Endothelial cell of umbilical vein (primary cell): ENCODE results near the gene TLCD5. TPM values are rescaled to one million over a fixed set of nuclear protein-coding genes. Genes with fewer than 3 reads are reported as not detected.

ENCODE experiments used
- BruUV-seq: library from RNA; stranded (reverse); fragments of 400-500 nt; replicated peaks from 2 replicates; lab custom pipeline; 2021; lab: Mats Ljungman, UMichigan
- CTCF ChIA-PET: fragments of 300-600, 350-600 bp; sonication (Branson Sonifier 250); formaldehyde crosslinking; loops from one replicate; lab custom pipeline; 2021; ENCODE audit warnings: antibody characterized with exemption, inconsistent platforms; lab: Charles Lee
- POLR2A ChIA-PET: fragments of 300-600, 350-600 bp; sonication (Branson Sonifier 250); formaldehyde crosslinking; loops from one replicate; lab custom pipeline; 2021; ENCODE audit warnings: antibody characterized with exemption, inconsistent platforms; lab: Charles Lee
- DNase-seq: peaks from one replicate; pipeline ENCODE4 v3.0.0-alpha.2; 2011; ENCODE audit warnings: low read depth, low spot score
- FAIRE-seq: peaks from 2 replicates; lab custom pipeline; 2011; peaks lifted over from hg19 to GRCh38; lab: Jason Lieb, UNC
- H2AFZ ChIP-seq: 2 replicates; pipeline ENCODE4 v1.6.0; 2012; ENCODE audit warnings: low read depth, low read length, control low read depth, inconsistent platforms
- H3K27ac ChIP-seq: 2 replicates; pipeline ENCODE4 v1.5.1; 2011; ENCODE audit warnings: low read depth, mild to moderate bottlenecking, control low read depth, low read length, moderate library complexity; ENCODE audit not compliant: insufficient read depth
- H3K27me3 ChIP-seq, 2 experiments: 2 replicates each; pipeline versions ENCODE4 v1.6.0 to v1.6.1; 2011; ENCODE audit warnings: low read length in 2 of 2, mixed read lengths in 1 of 2; ENCODE audit not compliant: control insufficient read depth in 2 of 2, insufficient read depth in 2 of 2
- H3K36me3 ChIP-seq, 2 experiments: 2 replicates in 1 of 2; 3 replicates in 1 of 2; pipeline ENCODE4 v1.5.1; 2011; ENCODE audit warnings: low read length in 2 of 2, mild to moderate bottlenecking in 1 of 2, moderate library complexity in 1 of 2; ENCODE audit not compliant: control insufficient read depth in 2 of 2, insufficient read depth in 2 of 2; ENCODE audit errors: extremely low read depth in 1 of 2
- H3K4me1 ChIP-seq: 3 replicates; pipeline ENCODE4 v1.5.1; 2011; ENCODE audit warnings: mild to moderate bottlenecking, low read length; ENCODE audit not compliant: control insufficient read depth, insufficient read depth; ENCODE audit errors: extremely low read depth
- H3K4me2 ChIP-seq: 2 replicates; pipeline ENCODE4 v1.6.1; 2011; ENCODE audit warnings: low read length, control low read depth, mixed read lengths; ENCODE audit not compliant: insufficient read depth
- H3K4me3 ChIP-seq, 3 experiments: fragments of 200-600 bp in 1 of 3; sonication (generic), shearing (Covaris generic) in 1 of 3; replicated peaks in 1 of 3; 2 replicates each; pipeline ENCODE4 v1.5.1; 2011 to 2016; ENCODE audit warnings: control low read depth in 3 of 3, low read length in 3 of 3, mild to moderate bottlenecking in 2 of 3, inconsistent platforms in 1 of 3, low read depth in 1 of 3, moderate library complexity in 1 of 3; ENCODE audit not compliant: insufficient read depth in 1 of 3
- H3K79me2 ChIP-seq: 2 replicates; pipeline ENCODE4 v1.6.0; 2012; ENCODE audit warnings: low read length, inconsistent platforms; ENCODE audit not compliant: control insufficient read depth, insufficient read depth
- H3K9ac ChIP-seq: replicated peaks from 2 replicates; pipeline ENCODE3; 2011; ENCODE audit warnings: low read length, control low read depth; ENCODE audit not compliant: insufficient read depth; ENCODE audit errors: extremely low read depth
- H3K9me1 ChIP-seq: replicated peaks from 3 replicates; pipeline ENCODE4 v1.6.0; 2011; ENCODE audit warnings: mild to moderate bottlenecking, low read length; ENCODE audit not compliant: control insufficient read depth, insufficient read depth; ENCODE audit errors: extremely low read depth
- H3K9me3 ChIP-seq: replicated peaks from 2 replicates; pipeline ENCODE4 v1.5.1; 2012; ENCODE audit warnings: low read length, inconsistent platforms; ENCODE audit not compliant: control insufficient read depth, insufficient read depth
- H4K20me1 ChIP-seq: replicated peaks from 2 replicates; pipeline ENCODE3; 2011; ENCODE audit warnings: mild to moderate bottlenecking, low read length; ENCODE audit not compliant: control insufficient read depth, insufficient read depth; ENCODE audit errors: extremely low read depth
- CTCF ChIP-seq, 2 donors: IDR thresholded peaks; 1 replicate in 1 of 2; 2 replicates in 1 of 2; pipeline ENCODE4 v1.5.1; 2011; ENCODE audit warnings: low read length in 2 of 2, mild to moderate bottlenecking in 2 of 2, moderate library complexity in 2 of 2, control low read depth in 1 of 2, inconsistent platforms in 1 of 2, low read depth in 1 of 2; ENCODE audit not compliant: insufficient read depth in 1 of 2; ENCODE audit errors: extremely low read depth in 1 of 2
- FOS ChIP-seq: IDR thresholded peaks from 2 replicates; pipeline ENCODE4 v1.6.1; 2011; ENCODE audit warnings: mild to moderate bottlenecking, low read length, moderate library complexity, borderline replicate concordance; ENCODE audit not compliant: insufficient read depth
- GATA2 ChIP-seq: IDR thresholded peaks from 2 replicates; pipeline ENCODE4 v1.7.0; 2011; ENCODE audit warnings: low read depth, mild to moderate bottlenecking, moderate library complexity, mixed read lengths, low read length; ENCODE audit not compliant: insufficient read length, insufficient read depth
- JUN ChIP-seq: IDR thresholded peaks from 2 replicates; pipeline ENCODE4 v1.6.1; 2011; ENCODE audit warnings: borderline replicate concordance, low read depth; ENCODE audit not compliant: insufficient read length, insufficient read depth
- MAX ChIP-seq: IDR thresholded peaks from 2 replicates; pipeline ENCODE4 v1.6.1; 2011; ENCODE audit not compliant: insufficient read depth, insufficient read length
- MYC ChIP-seq: IDR thresholded peaks from one replicate; pipeline ENCODE4 v1.6.1; 2011; ENCODE audit warnings: mild to moderate bottlenecking, low read depth, low read length
- POLR2A ChIP-seq: IDR thresholded peaks from 2 replicates; pipeline ENCODE4 v1.6.1; 2012; ENCODE audit warnings: low read depth, mild to moderate bottlenecking, control low read depth, low read length
- POLR2AphosphoS5 ChIP-seq: IDR thresholded peaks from 2 replicates; pipeline ENCODE4 v1.6.1; 2012; ENCODE audit warnings: low read depth, mild to moderate bottlenecking, control low read depth, low read length, moderate library complexity; ENCODE audit not compliant: insufficient read depth
- dilution Hi-C: fragments of 300-500 bp; cut with MboI; formaldehyde crosslinking; loops from one replicate; pipeline ENCODE4 v1.15.0; 2019; ENCODE audit warnings: low sequenced_read_pairs; ENCODE audit not compliant: extremely low pct_ligation_motif_present
- intact Hi-C: fragments of 100-400 bp; cut with micrococcal nuclease; formaldehyde crosslinking; loops from one replicate; pipeline ENCODE4 v1.10.0; 2022
- polyA plus RNA-seq, 4 experiments: library from polyadenylated mRNA; depleted of rRNA in 3 of 4; stranded (reverse) in 3 of 4; unstranded in 1 of 4; fragments of >200 nt; gene quantifications; 2 replicates each; pipeline versions ENCODE4 v1.2.1 to v1.2.3, GENCODE V29; 2011 to 2012; ENCODE audit warnings: missing spikeins in 1 of 4
- total RNA-seq: library from RNA; stranded (reverse); gene quantifications from 2 replicates; pipeline ENCODE4 v1.2.3, GENCODE V29; 2021

The TLCD5 gene
- total and polyA plus RNA-seq, 2 donors (not counting 3 experiments of a cell fraction or from before 2014, with no cell fraction given) = 6.3 to 9.7 TPM

- H3K4me1 ChIP-seq = no peaks in the 10 kb centered on the region
- H3K27ac ChIP-seq = no peak overlapping the region
- CTCF ChIA-PET = interaction anchor here (1.2 to 2.4 kb wide), 2 partner anchors 12 to 15 kb away, joined by 5 to 28 read pairs; no protein-coding TSS in a partner anchor
- H3K79me2 ChIP-seq = no peaks in the 10 kb centered on the region
- no peaks in the 10 kb centered on the region for H3K9me3 ChIP-seq
- intact Hi-C loops (no loop called here), dilution Hi-C loops (no loop called here)
- DNase-seq = no peak
- no peak overlapping the region for H2AFZ ChIP-seq
- peaks cover 8 to 16% of the 10 kb centered on the region in 2 experiments for H3K27me3 ChIP-seq
- no peak for FAIRE-seq
- H3K9me1 ChIP-seq = no peaks in the 10 kb centered on the region
- TF ChIP-seq POLR2AphosphoS5 = no peak
- no peak for TF ChIP-seq CTCF (IDR thresholded peaks at IDR 0.05; ENCODE audit: extremely low read depth in 1 of 2, insufficient read depth in 1 of 2, low read depth in 1 of 2, low read length in 2 of 2)
- TF ChIP-seq JUN = no peak
- TF ChIP-seq POLR2A = no peak
- no peak for TF ChIP-seq GATA2
- no peak for TF ChIP-seq MYC
- no peak for TF ChIP-seq MAX
- TF ChIP-seq FOS = no peak
- no TSS peak for BruUV-seq
- POLR2A ChIA-PET = no interaction called here
- H3K4me2 ChIP-seq = no peak overlapping the region
- no peaks in the 10 kb centered on the region for H3K36me3 ChIP-seq
- no peak overlapping the region for H3K4me3 ChIP-seq
- H4K20me1 ChIP-seq = no peaks in the 10 kb centered on the region
- H3K9ac ChIP-seq = no peak overlapping the region
Observed at GRCh38 chr11:120288021-120288420, 37.1 kb upstream of the TLCD5 start.
